Loucy (cell line): ENCODE data around the gene BANK1.

Experiments used
- EZH2phosphoT487 ChIP-seq: fragments of 200-600 bp; IDR thresholded peaks from 2 replicates; pipeline ENCODE4 v1.6.1; 2018; ENCODE audit warnings: antibody characterized with exemption, mild to moderate bottlenecking, moderate library complexity, borderline replicate concordance
- TF ChIP-seq, protein P1 (sequence below): fragments of 200-600 bp; sonication (generic); conservative IDR thresholded peaks from 2 replicates; pipeline ENCODE4 v1.5.1; 2014; ENCODE audit warnings: mild to moderate bottlenecking, antibody characterized with exemption, low read length

DNA sequence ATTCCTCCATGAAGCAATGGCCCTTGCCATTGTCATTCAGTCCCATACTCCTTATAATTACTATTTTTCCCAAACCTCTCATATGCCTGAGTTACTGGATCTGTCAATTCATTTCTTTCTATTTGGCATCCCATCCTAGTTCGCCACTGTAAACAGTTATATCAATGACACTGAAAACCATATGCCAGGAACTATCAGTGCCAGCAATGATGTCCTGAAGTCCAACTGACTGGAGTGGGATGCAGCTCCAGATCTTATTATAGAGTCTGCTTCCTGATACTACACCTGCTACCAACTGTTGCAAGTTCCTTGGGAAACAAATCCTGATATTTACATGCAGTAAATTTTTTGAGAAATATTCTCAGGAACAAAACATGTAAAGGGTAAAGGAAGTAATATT lies 27.0 kb upstream of the BANK1 start:
- TF ChIP-seq, protein P1, sequence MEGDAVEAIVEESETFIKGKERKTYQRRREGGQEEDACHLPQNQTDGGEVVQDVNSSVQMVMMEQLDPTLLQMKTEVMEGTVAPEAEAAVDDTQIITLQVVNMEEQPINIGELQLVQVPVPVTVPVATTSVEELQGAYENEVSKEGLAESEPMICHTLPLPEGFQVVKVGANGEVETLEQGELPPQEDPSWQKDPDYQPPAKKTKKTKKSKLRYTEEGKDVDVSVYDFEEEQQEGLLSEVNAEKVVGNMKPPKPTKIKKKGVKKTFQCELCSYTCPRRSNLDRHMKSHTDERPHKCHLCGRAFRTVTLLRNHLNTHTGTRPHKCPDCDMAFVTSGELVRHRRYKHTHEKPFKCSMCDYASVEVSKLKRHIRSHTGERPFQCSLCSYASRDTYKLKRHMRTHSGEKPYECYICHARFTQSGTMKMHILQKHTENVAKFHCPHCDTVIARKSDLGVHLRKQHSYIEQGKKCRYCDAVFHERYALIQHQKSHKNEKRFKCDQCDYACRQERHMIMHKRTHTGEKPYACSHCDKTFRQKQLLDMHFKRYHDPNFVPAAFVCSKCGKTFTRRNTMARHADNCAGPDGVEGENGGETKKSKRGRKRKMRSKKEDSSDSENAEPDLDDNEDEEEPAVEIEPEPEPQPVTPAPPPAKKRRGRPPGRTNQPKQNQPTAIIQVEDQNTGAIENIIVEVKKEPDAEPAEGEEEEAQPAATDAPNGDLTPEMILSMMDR: no peak
- TF ChIP-seq EZH2phosphoT487: no peak
